Prostate gland (tissue), 2 donors: ENCODE results near the gene NOB1. TPM values are rescaled to one million over a fixed set of nuclear protein-coding genes. Genes with fewer than 3 reads are reported as not detected.
A peak's percentile ranks its signal among the peaks of the same experiment; 100 is the strongest.

Experiments
- DNase-seq: peaks from one replicate; pipeline ENCODE4 v3.0.0-alpha.2; 2019; ENCODE audit warnings: low spot score
- H3K27ac ChIP-seq, 2 donors: fragments of 200-600 bp; sonication (generic); 2 replicates each; pipeline ENCODE4 v1.5.1; 2017 to 2019
- H3K27me3 ChIP-seq: fragments of 200-600 bp; sonication (generic); replicated peaks from 2 replicates; pipeline ENCODE4 v1.5.1; 2019; ENCODE audit not compliant: insufficient read depth
- H3K36me3 ChIP-seq, 2 donors: fragments of 200-600 bp; sonication (generic); 1 replicate in 1 of 2; 2 replicates in 1 of 2; pipeline versions ENCODE4 v1.5.1 to v1.8.1; 2017 to 2019
- H3K4me1 ChIP-seq: fragments of 200-600 bp; sonication (generic); replicated peaks from 2 replicates; pipeline ENCODE4 v1.5.1; 2019
- H3K4me3 ChIP-seq, 2 donors: fragments of 200-600 bp; sonication (generic); 2 replicates each; pipeline ENCODE4 v1.5.1; 2017 to 2019
- H3K9me3 ChIP-seq: fragments of 200-600 bp; sonication (generic); 2 replicates; pipeline ENCODE4 v1.5.1; 2017
- POLR2A ChIP-seq: fragments of 450-650 bp; IDR thresholded peaks from one replicate; pipeline ENCODE4 v1.6.1; 2016; ENCODE audit warnings: antibody characterized with exemption, mild to moderate bottlenecking
- POLR2AphosphoS5 ChIP-seq: sonication (generic); formaldehyde crosslinking; IDR thresholded peaks from one replicate; pipeline ENCODE4 v1.6.1; 2017; ENCODE audit warnings: antibody characterized with exemption
- WGBS: methylation state at CpG from one replicate; pipeline ENCODE4 v1.1.5; 2018; 5-methylcytosine and 5-hydroxymethylcytosine counted together
- intact Hi-C: fragments of 100-400 bp; cut with DNase I; formaldehyde crosslinking; loops from one replicate; pipeline ENCODE4 v1.14.2; 2022
- total RNA-seq, 2 donors: library from RNA; depleted of rRNA; stranded (reverse); fragments of >200 nt; gene quantifications; one replicate each; pipeline ENCODE4 v1.1.0, GENCODE V29; 2016
- TF ChIP-seq, protein P1 (sequence below), 4 experiments: fragments of 200-600 bp in 2 of 4; fragments of 450-650 bp in 2 of 4; sonication (generic) in 2 of 4; IDR thresholded peaks; 1 replicate in 3 of 4; 2 replicates in 1 of 4; pipeline ENCODE4 v1.5.1; 2016 to 2019; ENCODE audit warnings: antibody characterized with exemption in 4 of 4, mild to moderate bottlenecking in 2 of 4, moderate library complexity in 2 of 4

Gene NOB1
- total RNA-seq, 2 donors from 2014 or later: 29.8 to 44.1 TPM

DNA sequence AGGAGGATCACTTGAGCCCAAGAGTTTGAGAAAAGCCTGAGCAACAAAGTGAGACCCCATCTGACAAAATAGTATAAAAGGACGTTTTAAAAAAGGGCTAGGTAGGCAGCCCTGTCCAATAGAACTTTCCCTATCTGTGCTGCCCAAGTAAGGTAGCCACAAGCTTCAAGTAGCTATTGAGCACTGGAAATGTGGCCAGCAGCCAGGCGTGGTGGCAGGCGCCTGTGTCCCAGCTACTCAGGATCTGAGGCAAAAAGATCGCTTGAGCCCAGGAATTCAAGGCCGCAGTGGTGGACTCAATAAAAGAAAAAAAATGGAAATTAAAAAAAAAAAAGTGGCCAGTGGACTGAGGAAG, 26.8 kb downstream of the NOB1 start:
- WGBS: 89% methylated on average over 5 of the region's 5 CpGs
- no peaks in the 10 kb centered on the region for H3K36me3 ChIP-seq
- TF ChIP-seq POLR2A: no peak
- TF ChIP-seq, protein P1, sequence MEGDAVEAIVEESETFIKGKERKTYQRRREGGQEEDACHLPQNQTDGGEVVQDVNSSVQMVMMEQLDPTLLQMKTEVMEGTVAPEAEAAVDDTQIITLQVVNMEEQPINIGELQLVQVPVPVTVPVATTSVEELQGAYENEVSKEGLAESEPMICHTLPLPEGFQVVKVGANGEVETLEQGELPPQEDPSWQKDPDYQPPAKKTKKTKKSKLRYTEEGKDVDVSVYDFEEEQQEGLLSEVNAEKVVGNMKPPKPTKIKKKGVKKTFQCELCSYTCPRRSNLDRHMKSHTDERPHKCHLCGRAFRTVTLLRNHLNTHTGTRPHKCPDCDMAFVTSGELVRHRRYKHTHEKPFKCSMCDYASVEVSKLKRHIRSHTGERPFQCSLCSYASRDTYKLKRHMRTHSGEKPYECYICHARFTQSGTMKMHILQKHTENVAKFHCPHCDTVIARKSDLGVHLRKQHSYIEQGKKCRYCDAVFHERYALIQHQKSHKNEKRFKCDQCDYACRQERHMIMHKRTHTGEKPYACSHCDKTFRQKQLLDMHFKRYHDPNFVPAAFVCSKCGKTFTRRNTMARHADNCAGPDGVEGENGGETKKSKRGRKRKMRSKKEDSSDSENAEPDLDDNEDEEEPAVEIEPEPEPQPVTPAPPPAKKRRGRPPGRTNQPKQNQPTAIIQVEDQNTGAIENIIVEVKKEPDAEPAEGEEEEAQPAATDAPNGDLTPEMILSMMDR (IDR thresholded peaks at IDR 0.05): no peak
- intact Hi-C loops: no loop called here
- DNase-seq: no peak
- H3K4me1 ChIP-seq: peaks cover 3% of the 10 kb centered on the region
- no peaks in the 10 kb centered on the region for H3K27me3 ChIP-seq
- H3K9me3 ChIP-seq: no peaks in the 10 kb centered on the region
- no peak overlapping the region for H3K4me3 ChIP-seq
- peak overlapping the region in 1 of 2 donors; percentile 57 for H3K27ac ChIP-seq

DNA sequence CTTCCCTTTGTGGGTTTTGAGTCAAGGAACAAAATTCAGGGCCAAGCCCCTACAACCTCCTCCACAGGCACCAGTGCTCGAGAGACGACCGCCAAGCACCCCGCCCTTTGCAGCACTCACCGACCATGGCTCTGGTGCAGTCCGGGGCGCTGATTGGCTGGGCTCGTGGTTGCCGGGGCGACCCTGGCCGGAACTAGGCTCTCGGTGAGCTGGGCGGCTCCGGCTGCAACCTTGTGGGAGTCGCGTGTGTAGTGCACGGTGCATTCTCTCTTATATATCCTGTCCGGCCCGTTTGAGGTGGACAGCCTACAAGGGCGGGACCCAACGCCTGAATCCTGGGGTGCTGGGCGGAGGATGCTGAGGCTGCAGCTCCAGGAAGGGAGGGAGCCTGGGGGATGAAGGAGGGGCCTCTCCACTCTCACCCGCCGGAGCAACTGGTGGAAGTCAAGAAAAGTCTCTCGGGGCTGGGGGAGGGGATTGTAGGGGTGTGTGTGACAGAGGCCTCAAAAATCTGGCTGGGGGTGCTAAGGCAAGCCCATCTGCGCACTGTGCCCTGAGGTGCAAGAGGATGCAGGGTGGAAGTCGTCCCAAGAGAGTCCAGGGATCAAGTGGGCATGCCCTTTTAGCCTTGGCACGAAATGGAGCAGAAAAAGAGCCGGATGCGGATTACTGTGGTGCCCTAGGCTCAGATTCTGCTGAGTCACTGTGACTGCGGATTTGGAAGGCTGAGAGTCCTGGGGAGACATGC, 28.2 kb downstream of the NOB1 start, which contains the start of gene NQO1:
Gene NQO1 (minus strand): TSS at position 248 of the 748 bp plus-strand sequence. CDS start 121 bp downstream, at position 127.
- no peaks in the 10 kb centered on the region for H3K9me3 ChIP-seq
- peak within 1 kb of the TSS; percentile 31 to 42 for H3K4me3 ChIP-seq
- no peaks in the 10 kb centered on the region for H3K27me3 ChIP-seq
- H3K4me1 ChIP-seq: peaks cover 3% of the 10 kb centered on the region
- peak within 1 kb of the TSS; percentile 57 to 68 for H3K27ac ChIP-seq
- intact Hi-C loops: no loop called here
- WGBS: 2% methylated on average over 31 of the region's 31 CpGs
- TF ChIP-seq, protein P1 (IDR thresholded peaks at IDR 0.05): no peak
- peak; percentile 81 for TF ChIP-seq POLR2AphosphoS5
- peak; percentile 23 for TF ChIP-seq POLR2A
- peak; percentile 91 for DNase-seq
- H3K36me3 ChIP-seq: no peaks in the 10 kb centered on the region

DNA sequence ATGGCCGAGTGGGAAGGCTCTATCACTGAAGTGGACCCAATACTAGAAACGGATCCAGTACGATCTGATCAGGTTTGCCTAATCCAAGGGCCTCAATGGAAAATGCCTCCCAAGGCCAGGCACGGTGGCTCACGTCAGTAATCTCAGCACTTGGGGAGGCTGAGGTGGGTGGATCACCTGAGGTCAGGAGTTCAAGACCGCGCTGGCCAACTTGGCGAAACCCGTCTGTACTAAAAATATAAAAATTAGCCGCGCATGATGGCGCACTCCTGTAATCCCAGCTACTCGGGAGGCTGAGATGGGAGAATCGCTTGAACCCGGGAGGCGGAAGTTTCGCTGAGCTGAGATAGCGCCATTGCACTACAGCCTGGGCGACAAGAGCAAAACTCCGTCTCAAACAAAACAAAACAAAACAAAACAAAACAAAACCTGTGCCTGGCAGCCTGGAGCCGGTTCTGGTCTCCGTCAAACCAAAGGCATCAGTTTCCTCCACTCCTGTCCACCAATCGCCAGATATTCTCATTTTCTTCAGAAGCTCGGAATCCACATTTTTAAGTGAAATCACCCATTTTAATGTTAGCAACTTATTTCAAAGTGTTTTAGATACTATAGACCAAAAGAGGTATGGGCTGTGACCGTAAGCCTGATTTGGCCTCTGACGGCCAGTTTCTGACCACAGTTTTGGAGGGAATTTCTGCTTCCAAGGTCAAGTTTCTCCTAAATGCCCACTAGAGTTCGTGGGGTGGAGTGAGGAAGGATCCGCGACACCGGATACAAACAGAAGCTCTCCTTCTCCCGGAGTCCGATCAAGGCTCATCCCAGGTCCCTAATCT, 29.0 kb downstream of the NOB1 start:
- TF ChIP-seq POLR2A: no peak
- TF ChIP-seq, protein P1 (IDR thresholded peaks at IDR 0.05): no peak
- TF ChIP-seq POLR2AphosphoS5: no peak
- WGBS: 70% methylated on average over 32 of the region's 32 CpGs
- H3K4me3 ChIP-seq: peak overlapping the region; percentile 31 to 42
- intact Hi-C loops: no loop called here
- no peak for DNase-seq
- peak overlapping the region; percentile 43 to 68 for H3K27ac ChIP-seq
- H3K4me1 ChIP-seq: peaks cover 3% of the 10 kb centered on the region
- H3K36me3 ChIP-seq: no peaks in the 10 kb centered on the region
- H3K9me3 ChIP-seq: no peaks in the 10 kb centered on the region
- no peaks in the 10 kb centered on the region for H3K27me3 ChIP-seq

DNA sequence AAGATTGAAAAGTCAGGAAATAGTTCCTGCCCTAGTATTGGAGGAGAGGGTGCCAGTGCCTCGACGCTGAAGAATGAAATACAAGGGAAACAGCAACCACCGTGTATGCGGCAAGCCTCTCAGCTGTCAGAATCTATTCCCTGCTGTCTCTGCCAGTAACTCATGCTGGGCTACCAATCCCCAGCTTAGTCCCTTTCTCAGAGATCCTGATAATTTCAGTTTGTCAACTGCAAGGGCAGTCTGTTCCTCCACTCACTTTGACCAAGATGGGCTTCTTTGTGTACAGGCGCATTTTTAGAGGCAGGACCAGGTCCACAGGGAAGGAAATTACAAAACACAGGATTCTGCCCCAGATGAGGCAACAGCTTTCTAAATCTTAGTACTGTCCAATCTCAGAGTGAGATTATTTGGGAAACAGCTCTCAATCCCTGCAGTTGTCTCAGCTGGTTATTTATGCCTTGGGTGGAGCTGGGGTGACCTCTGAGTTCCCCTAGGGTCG, 29.7 kb downstream of the NOB1 start:
- Histone ChIP-seq H3K4me1 (peaks cover 3% of the 10 kb centered on the region), H3K4me3 (no peak overlapping the region), H3K9me3 (no peaks in the 10 kb centered on the region), H3K27ac (no peak overlapping the region), H3K36me3 (no peaks in the 10 kb centered on the region), H3K27me3 (no peaks in the 10 kb centered on the region)
- TF ChIP-seq POLR2AphosphoS5: no peak
- TF ChIP-seq POLR2A: no peak
- TF ChIP-seq, protein P1 (IDR thresholded peaks at IDR 0.05): no peak
- no peak for DNase-seq
- 70% methylated on average over 6 of the region's 6 CpGs for WGBS
- intact Hi-C loops: no loop called here
